Measurements from ENCODE around the gene SCYGR7.

The SCYGR7 gene

DNA sequence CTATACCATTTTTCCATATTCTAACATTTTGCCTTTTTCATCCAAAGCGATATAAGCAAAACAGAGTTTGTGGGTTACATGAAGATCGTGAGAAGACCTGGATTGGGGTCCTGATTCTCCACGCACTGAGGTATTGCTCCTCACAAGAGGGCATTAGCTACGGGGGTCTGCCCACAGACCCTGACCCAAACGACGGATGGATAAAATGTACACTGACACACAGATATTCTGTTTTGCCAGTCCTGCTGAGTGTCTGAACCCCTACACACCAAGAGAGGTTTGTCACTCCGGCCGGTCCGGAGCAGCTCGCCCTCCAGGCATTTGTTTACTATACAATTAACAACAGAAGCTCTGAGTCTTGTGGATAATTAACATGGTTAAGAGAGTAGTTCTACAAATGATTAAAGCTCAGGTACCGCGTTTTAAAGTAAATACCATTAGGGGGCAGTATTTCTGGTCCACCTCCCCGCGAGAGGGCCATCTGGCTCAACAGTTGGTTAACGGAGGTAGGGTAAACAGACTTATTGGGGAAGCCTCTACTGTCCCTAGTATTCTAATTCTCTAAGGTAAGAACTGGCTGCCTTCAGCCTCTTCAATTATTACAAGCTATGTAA lies 46.0 kb downstream of the SCYGR7 start:
- Histone ChIP-seq H3K4me1 (ENCODE audit: insufficient read depth, low read length, poor library complexity, severe bottlenecking) (no peaks in the 10 kb centered on the region), H4K20me1 (ENCODE audit: insufficient read depth, low read length, poor library complexity, severe bottlenecking) (no peaks in the 10 kb centered on the region), H3K4me3 (ENCODE audit: low read length, poor library complexity, severe bottlenecking) (no peak overlapping the region), H3K9me2 (replicated peaks; ENCODE audit: low read depth, low read length) (no peaks in the 10 kb centered on the region), H3K79me2 (ENCODE audit: insufficient read depth, low read length) (no peaks in the 10 kb centered on the region), H3K27me3 (ENCODE audit: insufficient read depth, low read length, poor library complexity, severe bottlenecking) (no peaks in the 10 kb centered on the region), H3K4me2 (ENCODE audit: low read depth, low read length, poor library complexity, severe bottlenecking) (no peak overlapping the region), H3K9ac (ENCODE audit: low read depth, low read length, poor library complexity, severe bottlenecking) (no peak overlapping the region), H2AFZ (ENCODE audit: low read length) (no peak overlapping the region), H3K9me3 (ENCODE audit: insufficient read depth, low read depth, low read length) (no peaks in the 10 kb centered on the region), H3F3A (ENCODE audit: low read depth) (no peaks in the 10 kb centered on the region), H3K36me3 (ENCODE audit: insufficient read depth, low read length) (no peaks in the 10 kb centered on the region)
- no peak for TF ChIP-seq EZH2phosphoT487 (IDR thresholded peaks at IDR 0.05; ENCODE audit: borderline replicate concordance)
- peak; percentile 33; the same call in 1 of the 2 replicates for TF ChIP-seq CTCF (conservative IDR thresholded peaks at IDR 0.05; ENCODE audit: low read length)

DNA sequence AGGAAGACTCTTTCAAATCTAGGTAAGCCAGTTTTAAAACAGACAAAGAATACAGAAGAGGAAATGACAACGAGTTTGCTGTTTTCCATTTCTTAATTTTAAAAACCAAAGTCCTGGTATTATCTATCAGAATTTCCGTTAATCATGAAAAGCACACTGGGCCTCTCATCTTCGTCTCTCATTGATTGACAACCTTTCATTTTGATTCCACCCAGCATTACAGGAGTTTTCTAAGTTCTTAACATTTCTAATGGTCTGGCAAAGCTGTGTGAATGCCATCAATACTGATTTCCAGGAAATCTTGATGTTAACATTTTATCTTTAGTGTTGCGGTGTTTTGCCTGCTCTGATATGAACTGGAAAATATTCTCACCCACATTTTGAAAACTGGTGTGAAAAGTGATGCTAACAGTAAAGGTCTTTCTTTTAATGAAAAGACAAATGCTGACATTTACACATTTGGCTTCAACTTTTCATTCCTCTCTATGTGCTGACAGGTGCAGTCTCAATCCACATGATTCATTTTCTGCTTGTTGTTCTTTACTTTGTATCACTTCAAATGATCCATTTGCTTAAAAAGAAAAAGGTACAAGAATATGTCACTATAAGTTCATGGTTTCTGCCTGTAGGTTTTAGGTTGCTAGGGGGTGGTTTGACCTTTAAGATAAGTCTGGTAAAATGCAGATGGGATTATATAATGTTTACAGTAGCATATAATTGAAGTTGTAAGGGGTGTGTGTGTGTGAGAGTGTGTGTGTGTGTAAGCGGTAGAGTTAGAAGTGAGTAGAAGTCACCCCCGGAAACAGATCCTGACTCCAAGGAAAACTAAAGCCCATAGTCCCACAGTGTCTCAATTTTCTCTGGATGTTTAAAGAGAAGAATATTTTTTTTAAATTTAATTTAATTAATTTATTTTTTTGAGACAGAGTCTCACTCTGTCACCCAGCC lies 47.0 kb downstream of the SCYGR7 start:
- no peak overlapping the region for H2AFZ ChIP-seq (ENCODE audit: low read length)
- no peaks in the 10 kb centered on the region for H4K20me1 ChIP-seq (ENCODE audit: insufficient read depth, low read length, poor library complexity, severe bottlenecking)
- TF ChIP-seq EZH2phosphoT487 (IDR thresholded peaks at IDR 0.05; ENCODE audit: borderline replicate concordance) (no peak), CTCF (conservative IDR thresholded peaks at IDR 0.05; ENCODE audit: low read length) (no peak)
- no peaks in the 10 kb centered on the region for H3K9me2 ChIP-seq (replicated peaks; ENCODE audit: low read depth, low read length)
- H3F3A ChIP-seq (ENCODE audit: low read depth), result no peaks in the 10 kb centered on the region
- H3K79me2 ChIP-seq (ENCODE audit: insufficient read depth, low read length), result no peaks in the 10 kb centered on the region
- no peaks in the 10 kb centered on the region for H3K4me1 ChIP-seq (ENCODE audit: insufficient read depth, low read length, poor library complexity, severe bottlenecking)
- no peaks in the 10 kb centered on the region for H3K36me3 ChIP-seq (ENCODE audit: insufficient read depth, low read length)
- no peak overlapping the region for H3K4me3 ChIP-seq (ENCODE audit: low read length, poor library complexity, severe bottlenecking)
- no peak overlapping the region for H3K9ac ChIP-seq (ENCODE audit: low read depth, low read length, poor library complexity, severe bottlenecking)
- no peak overlapping the region for H3K4me2 ChIP-seq (ENCODE audit: low read depth, low read length, poor library complexity, severe bottlenecking)
- H3K27me3 ChIP-seq (ENCODE audit: insufficient read depth, low read length, poor library complexity, severe bottlenecking), result no peaks in the 10 kb centered on the region
- H3K9me3 ChIP-seq (ENCODE audit: insufficient read depth, low read depth, low read length), result no peaks in the 10 kb centered on the region
